HG03139 (cell line): ENCODE results near the gene CCDC154.

Source experiments
- ATAC-seq: cut with Tn5 transposase; IDR thresholded peaks from one replicate; pipeline ENCODE4 v1.9.1; 2021; ENCODE audit not compliant: unreplicated experiment

CCDC154 gene

DNA sequence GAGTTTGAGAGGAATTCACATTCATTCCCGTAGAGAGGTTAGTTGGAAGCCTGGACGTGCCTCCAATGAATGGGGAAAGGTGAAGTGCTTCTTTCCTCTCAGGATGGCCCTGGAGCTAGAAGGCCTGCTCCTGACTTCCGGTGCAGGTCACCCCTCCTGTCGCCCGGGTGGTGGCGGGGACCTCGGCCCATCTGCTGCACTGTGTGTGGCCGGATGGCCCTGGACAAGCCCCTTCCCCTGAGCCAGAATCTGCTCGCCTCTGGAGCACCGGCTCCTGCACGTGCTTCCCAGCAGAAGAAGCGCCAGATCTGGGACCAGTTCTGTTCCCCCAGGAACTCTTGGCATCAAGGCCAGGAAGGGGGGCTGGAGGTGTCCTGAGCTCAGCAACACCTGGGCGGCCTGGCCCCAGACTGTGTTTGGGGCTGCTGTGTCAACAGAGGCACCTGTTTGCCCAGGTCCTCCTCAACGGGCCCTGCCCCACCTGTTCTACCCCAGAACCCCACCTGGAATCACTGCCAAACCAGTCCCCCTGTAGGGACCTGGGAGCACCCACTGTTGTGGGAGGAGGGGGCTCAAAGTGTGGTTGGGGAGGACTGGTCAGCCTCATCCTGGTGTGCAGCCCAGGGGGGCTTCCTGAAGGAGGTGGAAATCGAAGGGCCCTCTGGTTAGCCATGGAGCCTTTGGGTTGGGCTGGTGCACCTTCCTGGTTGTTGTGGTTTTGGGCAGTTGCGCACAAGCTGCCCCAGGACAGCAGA lies 18.6 kb downstream of the CCDC154 start:
- ATAC-seq, result no peak

DNA sequence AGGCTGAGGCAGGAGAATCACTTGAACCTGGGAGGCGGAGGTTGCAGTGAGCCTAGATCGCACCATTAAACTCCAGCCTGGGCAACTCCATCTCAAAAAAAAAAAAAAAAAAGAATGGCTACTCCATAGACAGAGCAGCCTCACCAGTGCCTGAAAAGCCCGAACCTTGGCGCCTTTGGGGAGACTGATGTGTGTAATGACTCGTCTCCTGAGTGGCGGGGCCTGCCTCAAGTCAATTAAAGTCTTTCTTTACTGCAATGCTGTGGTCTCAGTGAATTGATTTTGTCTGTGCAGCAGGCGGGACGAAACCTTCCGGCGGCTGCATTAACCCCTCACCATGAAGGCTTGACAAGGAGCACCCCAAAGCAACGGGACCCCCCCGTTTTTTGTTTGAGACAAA lies 20.3 kb downstream of the CCDC154 start:
- no peak for ATAC-seq

DNA sequence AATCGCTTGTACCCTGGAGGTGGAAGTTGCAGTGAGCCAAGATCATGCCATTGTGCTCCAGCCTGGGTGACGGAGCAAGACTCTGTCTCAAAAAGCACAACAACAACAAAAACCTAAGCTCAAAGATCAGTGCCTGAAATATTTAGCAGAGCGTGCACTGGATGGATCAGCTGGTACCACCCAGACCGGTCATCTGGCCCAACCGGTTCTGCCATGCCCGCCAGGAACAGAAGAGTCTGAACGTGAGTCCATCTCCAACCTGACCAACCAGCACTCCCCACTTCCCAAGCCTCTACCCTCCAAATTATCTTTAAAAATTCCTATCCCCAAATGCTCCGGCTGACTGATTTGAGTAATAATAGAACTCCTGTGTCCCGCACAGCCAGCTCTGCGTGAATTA lies 22.3 kb downstream of the CCDC154 start:
- no peak for ATAC-seq

DNA sequence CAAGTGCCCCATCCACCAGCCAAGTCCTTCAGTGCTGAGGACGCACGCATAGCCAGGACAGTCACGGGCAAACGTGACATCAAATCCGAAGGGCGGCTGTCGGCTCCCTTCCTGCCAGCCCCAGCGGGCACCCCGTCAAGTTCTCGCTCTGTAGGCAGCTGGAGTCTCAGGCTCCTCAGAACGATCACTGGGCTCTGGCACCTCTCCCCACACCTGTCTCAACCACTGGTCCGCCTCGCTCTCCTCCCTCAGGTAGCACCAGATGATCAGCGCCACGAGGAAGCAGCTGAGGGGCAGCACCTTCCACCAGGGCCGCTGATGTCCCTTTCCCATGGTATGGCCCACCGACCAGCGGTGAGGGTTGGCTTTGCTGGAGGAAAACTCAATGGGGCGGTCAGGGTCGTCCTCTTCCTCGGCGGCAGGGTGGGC lies 24.2 kb downstream of the CCDC154 start:
- peak; percentile 6 for ATAC-seq

DNA sequence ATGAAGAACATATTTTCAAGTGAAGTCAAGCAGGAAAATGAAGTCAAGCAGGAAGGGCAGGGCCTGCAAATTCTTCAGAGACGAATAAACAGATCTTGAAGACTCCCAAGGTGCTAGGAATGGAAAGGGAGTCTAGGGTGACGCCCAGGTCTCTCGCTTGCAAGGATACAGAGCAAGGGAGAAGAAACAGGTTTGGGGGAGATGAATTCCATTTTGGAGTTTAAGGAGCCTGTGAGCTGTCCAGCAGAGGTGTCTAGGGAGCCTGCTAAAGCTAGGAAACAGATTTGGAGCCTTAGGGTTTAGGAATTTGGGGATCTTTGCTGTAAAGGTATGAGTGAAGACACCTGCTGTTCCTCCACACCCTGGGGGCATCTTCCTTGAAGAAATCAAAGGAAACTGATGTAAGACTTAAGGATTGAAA lies 27.8 kb downstream of the CCDC154 start:
- no peak for ATAC-seq

DNA sequence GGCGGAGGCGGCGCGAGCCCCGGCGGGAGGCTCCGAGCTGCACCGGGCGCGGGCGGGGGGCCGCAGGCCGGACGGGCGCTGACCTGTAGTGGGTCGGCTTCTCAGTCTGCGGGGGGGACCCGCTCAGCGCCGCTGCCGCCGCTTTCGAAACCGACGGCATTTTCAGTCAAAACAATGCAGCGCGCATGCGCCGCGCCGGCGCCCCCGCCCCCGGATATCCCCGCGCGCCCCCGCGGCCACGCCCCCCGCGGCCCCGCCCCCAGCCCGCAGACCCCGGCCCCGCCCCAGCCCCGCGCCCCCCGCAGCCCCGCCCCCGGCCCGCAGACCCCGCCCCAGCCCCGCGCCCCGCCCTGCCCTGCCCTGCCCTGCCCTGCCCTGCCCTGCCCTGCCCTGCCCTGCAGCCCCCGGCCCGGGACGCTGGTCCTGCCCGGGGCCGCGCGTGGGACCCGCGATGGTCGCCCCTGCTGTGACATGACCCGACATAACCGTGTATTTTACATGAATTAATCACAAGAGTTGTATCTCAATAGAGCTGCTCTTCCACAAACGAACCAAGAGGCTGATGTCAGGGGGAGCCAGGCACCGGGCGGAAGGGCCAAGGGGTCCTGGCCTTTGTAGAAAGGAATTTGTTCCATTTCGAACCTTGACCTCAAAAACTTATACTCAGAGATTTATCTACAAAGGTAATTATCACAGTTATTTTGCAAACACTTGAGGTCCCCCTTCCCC lies 29.7 kb downstream of the CCDC154 start, which contains the start of gene UNKL:
Gene UNKL, minus strand, starts transcription at position 173 of the 729 bp plus-strand sequence. Its CDS starts 13 bp downstream, at position 160.
- ATAC-seq, result no peak

DNA sequence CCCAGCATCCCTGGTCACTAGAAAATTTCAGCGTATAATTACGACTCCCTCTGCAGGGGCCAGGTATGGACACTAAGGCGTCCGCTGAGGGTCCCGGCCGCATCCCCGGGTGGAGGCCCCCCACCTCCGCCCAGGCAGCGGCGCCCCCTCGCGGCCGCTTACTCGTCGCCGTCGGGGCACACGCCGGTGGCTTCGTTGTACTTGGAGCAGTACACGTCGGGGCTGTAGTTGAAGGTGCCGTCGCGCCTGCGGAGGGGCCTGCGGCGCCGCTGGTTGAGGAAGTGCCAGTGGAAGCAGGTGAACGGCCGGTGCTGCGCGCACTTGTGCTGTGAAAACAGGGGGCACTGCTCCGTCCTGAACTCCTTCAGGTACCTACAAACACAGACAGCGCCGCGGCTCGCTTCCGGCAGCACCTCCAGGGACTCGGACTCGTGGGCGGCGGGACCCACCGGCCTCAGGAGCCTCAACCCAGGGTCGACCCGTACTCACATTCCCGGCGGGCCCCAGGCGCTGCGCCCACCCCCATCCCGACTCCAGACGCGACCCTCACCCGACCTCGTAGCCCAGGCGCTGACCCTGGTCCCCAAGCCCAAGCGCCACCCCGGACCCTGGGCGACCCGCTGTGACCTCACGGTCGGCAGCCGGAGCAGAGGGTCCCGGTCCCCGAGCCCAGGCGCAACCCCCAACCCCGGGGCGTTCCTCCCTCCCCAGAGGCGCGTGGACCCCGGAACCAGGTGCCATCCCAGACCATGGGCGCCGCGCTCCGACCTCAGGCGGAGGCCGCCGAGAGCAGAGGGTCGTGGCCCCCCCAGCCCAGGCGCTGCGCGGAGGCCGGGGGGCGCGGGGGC lies 30.4 kb downstream of the CCDC154 start:
- no peak for ATAC-seq

DNA sequence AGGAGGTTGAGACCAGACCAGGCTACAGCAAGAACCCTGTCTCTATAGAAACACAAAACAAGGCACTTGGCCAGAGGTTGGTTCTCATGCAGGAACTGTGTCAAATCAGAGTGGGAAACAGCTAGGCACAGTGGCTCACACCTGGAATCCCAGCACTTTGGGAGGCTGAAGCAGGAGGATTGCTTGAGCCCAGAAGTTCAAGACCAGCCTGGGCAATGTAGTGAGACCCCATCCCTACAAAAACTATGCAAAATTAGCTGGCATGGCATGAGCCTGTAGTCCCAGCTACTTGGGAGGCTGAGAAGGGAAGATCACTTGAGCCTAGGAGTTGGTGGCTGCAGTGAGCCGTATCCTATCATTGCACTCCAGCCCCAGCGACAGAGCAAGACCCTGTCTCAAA lies 31.5 kb downstream of the CCDC154 start:
- no peak for ATAC-seq

DNA sequence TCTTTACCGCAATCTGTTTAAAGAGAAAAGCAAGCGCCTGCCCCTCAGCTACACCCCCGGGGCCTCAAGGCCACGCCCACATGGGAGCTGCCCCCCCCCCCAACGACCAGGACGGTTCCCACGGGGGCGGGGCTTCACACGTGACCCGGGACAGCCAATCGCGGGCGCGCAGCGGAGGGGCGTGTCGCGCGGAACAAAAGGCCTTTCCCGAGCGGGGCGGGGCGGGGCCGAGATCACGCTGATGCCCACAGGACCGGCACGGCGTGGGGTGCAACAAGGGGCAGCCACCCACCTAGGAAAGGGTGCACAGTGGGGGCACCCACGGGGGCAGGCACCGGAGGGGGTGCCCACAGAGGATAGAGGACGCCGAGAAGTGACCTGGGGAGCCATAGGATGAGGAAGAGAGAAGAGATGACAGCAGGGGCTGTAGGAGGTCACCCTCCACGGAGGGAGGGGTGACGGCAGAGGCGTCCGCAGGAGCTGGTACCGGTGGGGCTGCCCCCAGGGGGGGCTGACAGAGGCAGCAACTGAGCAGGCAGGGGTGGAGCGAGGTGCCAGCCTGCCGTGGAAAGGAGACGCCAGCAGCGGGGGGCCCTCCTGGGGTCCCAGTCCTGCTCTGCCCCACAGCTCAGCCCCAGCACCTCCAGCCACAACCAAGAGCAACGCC lies 36.1 kb downstream of the CCDC154 start:
- ATAC-seq, result peak; percentile 70

DNA sequence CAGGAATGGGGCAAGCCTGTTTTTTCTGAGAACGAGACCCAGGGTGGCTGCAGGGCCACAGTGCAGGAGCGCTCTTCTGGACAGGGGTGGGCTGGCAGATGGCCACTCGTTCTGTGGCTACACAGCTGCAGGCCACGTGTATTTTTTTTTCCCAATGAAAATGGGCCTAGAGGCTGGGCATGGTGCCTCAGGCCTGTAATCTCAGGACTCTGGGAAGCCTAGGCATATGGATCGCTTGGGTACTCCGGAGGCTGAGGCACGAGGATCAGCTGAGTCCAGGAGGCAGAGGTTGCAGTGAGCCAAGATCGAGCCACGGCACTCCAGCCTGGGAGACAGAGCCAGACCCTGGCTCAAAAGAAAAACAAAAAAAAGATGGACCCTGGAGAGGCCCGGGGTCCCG lies 36.6 kb downstream of the CCDC154 start:
- ATAC-seq, result no peak

DNA sequence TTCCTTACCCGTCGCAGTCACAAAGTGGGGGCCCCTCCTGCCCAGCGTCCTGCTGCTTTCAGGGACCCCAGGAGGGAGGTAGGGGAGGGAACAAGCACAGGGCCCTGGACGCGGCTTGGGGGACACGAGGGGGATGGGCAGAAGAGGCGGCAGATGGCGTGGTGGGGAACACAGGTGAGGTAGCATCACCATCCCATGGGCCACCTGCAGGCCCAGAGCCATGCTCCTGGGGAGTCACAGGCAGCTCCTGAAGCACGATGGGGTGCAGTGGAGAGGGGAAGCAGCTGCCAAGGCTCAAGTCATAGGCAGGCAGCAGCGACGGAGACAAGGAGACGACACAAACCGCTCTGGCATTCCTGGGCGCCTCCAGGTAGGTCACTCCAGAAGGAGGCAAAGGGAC lies 40.6 kb downstream of the CCDC154 start:
- ATAC-seq, result no peak

DNA sequence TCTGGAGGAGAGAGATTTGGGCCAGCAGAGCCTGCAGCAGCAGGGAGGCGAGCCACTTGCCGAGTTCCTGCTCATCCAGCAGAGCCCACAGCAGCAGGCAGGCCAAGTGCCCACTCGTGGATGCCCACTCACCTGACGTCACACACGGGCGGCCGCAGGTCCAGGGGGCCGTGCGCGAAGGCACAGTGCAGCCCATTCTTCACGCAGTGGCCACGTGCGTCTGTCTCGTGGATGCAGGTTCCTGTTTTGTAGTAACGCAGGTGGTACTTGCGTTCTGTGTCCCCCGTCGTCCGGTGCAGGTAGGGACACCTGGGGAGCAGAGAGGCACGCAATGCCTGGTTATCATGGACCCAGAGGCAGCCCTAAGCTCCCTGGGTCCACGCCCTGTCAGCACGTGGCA lies 41.3 kb downstream of the CCDC154 start:
- no peak for ATAC-seq

DNA sequence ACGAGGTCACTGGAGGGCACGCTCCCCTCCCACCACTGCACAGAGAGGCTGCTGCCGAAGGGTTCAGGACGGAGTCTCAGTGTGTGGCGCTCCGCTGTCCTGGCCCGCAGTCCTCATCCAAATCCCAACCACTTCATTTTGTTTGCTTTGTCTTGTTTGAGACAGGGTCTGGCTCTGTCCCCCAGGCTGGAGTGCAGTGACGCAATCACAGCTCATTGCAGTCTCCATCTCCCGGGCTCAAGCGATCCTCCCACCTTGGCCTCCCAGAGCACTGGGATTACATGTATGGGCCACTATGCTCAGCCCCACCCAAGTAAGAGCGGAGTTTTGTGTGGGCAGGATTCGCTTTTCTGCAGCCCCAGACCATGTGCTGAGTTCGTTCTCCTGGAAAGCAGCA lies 42.6 kb downstream of the CCDC154 start:
- no peak for ATAC-seq

DNA sequence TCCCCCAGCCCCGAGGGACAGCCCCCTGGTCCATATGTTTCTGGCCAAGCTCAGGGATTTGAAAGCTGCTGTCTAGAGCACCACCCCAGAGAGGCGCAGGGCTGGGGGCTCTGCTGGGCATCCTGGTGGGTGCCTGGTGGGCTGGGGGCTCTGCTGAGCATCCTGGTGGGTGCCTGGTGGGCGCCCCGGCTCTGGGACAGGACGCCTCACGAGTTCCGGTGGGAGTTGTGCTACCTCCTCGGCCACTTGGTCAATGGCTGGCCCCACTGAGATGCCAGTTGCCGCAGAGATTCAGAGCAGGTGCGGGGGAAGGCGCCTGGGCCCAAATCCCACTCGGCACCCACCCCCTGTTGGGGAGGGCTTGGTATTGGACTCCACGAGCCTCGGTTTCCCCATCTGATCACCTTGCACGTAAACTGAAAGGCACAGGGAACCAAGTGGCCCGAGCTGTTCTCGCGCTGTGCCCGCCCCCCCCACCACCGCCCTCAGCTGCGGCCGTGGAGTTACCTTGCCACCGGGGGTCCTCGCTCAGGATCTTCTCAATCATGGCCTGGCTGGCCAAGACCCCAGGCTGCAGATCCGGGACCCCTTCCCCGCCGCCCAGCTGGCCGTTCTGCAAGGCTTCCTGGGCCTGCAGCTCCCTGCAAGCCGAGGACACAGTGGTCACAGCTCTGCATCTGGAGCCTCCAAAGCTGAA lies 43.1 kb downstream of the CCDC154 start:
- no peak for ATAC-seq

DNA sequence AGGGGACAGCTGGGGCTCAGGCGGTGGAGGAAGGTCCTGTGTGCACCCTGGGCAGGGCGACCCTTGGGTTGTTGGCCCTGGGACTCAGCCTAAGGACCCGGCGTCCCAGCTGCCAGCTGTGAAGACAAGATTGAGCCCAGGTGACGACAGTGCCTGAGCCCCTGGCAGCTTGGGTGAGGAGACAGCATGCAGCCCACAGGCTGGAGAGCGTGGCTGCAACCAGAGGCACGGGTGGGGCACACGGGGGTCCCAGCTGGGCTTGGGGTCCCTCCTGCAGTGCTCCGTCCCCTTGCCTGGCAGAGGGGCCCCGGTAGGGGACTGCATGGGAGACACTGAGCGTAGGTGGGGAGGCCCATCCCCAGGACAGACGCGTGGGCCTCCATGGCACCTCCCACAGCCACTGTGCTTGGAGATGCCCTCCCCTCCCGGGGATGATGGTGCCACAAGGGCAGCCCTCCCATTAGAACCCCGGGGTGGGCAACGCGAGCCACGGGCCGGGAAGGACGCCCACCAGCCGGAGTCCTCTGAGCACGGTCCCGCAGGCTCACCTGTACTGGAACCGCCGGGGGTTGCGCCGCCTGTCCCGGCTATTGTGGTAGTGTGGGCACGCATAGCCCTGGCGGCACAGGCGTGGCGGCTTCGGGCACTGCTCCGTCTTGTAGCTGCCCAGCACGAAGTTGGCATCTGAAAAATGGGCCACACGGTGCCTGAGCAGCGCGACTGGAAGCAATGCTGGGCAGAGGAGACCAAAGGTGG lies 45.4 kb downstream of the CCDC154 start:
- no peak for ATAC-seq

DNA sequence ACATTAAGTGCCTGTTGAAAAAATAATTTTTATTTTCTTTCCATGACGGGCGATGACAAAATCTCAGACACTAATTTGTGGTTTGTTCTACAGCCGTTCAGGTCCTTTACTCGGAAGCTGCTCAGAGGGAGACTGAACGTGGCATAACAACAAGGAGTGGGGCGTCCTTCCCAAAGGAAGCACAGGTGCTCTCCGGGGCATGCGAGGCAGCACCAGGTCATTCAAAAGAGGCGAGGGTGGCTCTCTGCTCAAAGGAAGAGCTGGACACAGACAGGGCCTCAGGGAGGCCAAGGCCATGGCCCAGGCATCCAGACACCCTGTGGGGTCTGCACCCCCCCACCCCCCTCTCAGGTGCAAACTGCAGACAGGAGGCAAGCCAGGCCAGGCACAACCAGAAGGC lies 46.0 kb downstream of the CCDC154 start:
- no peak for ATAC-seq

DNA sequence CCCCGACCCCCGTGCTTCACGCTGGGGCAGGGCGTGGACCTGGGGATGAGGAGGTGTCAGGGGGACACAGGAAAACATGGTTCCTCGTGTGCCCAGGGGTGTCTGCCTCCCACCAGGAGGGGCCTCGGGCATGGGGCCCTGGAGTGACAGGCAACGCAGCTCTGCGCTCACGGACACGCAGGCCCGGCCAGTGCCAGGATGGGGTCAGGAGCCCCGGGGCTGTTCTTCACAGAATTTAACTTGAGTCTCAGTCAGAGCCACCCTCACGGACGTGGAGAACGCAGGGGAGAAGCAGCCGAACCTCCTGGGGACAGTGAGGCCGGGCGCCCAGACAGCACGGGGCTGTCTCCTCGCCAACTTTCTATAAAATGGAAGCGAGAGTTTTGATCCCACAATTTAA lies 46.6 kb downstream of the CCDC154 start:
- ATAC-seq, result no peak

DNA sequence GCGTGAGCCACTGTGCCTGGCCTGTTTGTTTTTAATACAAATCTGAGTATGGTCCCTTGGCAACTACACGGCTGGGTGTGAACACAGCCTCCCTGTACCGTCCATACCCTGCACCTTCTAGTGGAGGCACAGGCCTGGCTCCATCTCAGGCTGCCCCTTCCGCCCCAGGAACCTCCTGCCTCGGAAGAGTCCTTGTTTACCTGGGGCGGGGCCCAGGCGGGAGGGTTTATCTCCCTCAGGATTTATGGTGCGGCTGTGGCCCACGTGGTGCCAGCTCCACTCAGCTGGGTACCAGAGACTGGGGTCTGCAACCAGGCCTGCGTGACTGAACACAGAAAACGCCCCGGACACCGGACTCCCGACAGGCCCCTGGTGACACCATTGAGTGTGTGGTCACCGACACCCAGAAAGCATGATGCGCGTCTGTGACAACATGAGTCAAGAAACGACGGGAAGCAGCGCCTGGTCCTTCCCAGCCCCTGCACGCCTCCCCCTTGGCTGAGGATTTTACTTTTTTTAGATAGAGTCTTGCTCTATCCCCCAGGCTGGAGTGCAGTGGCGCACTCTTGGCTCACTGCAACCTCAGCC lies 48.8 kb downstream of the CCDC154 start:
- no peak for ATAC-seq

DNA sequence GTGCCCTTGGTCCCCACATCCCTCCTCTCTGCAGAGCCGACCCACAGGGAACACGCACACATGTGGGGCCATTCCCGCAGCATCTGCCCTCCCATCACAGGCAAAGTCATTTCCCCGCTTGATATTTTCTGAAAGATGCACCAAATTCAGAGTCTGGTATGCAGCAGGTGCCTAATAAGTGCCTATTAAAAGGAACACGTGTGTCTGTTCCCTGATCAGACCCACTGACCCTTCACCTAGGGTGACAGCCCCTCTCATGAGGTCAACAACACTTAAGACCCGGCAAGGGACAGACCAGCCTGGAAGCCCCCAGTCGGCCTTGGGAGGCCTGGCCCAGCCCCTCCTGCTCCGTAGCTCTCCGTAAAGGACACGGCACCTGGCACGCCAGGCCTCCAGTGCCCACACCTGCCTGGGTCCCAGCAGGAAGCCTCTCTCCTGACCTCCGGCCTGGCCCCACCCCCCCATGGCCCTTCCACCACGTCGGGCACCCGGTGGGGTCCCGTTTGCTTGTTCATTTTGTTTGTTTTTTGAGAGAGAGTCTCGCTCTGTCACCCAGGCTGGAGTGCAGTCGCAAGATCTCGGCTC lies 49.9 kb downstream of the CCDC154 start:
- no peak for ATAC-seq
